ENCODE data around the gene FBLN2.

The FBLN2 gene

GRCh38 chr3:13545952-13546454 lies 2.9 kb upstream of the FBLN2 start:
- Histone ChIP-seq H3K27ac (ENCODE audit: low read depth, low read length) (peak overlapping the region; percentile 82), H3K9ac (ENCODE audit: low read length in 5 of 5) (peak overlapping the region in 1 of 5 donors; percentile 21), H3K4me1 (ENCODE audit: control insufficient read depth in 5 of 5, insufficient read depth in 5 of 5, low read length in 5 of 5) (peaks cover 9 to 70% (median 62%) of the 10 kb centered on the region in 5 donors), H3K27me3 (ENCODE audit: control insufficient read depth in 5 of 5, insufficient read depth in 4 of 5, low read length in 5 of 5) (peaks cover 0 to 12% (median 5%) of the 10 kb centered on the region in 5 donors), H3K36me3 (ENCODE audit: control insufficient read depth in 5 of 5, insufficient read depth in 5 of 5, low read length in 5 of 5) (no peaks in the 10 kb centered on the region), H3K9me3 (ENCODE audit: control insufficient read depth in 5 of 5, low read length in 5 of 5) (peaks cover 0 to 9% (median 4%) of the 10 kb centered on the region in 5 donors), H3K4me3 (ENCODE audit: low read depth in 1 of 5, low read length in 5 of 5) (no peak overlapping the region)

- peak overlapping the region; percentile 82 for H3K27ac ChIP-seq (ENCODE audit: low read depth, low read length)
- H3K9me3 ChIP-seq (ENCODE audit: control insufficient read depth in 5 of 5, low read length in 5 of 5): peaks cover 0 to 4% (median 4%) of the 10 kb centered on the region in 5 donors
- H3K4me3 ChIP-seq (ENCODE audit: low read depth in 1 of 5, low read length in 5 of 5): no peak overlapping the region
- peak overlapping the region in 1 of 5 donors; percentile 21 for H3K9ac ChIP-seq (ENCODE audit: low read length in 5 of 5)
- peaks cover 0 to 12% (median 5%) of the 10 kb centered on the region in 5 donors for H3K27me3 ChIP-seq (ENCODE audit: control insufficient read depth in 5 of 5, insufficient read depth in 4 of 5, low read length in 5 of 5)
- peaks cover 9 to 76% (median 68%) of the 10 kb centered on the region in 5 donors for H3K4me1 ChIP-seq (ENCODE audit: control insufficient read depth in 5 of 5, insufficient read depth in 5 of 5, low read length in 5 of 5)
- H3K36me3 ChIP-seq (ENCODE audit: control insufficient read depth in 5 of 5, insufficient read depth in 5 of 5, low read length in 5 of 5): no peaks in the 10 kb centered on the region
Measured at GRCh38 chr3:13546667-13547171, 2.2 kb upstream of the FBLN2 start.

- peak overlapping the region; percentile 82 for H3K27ac ChIP-seq (ENCODE audit: low read depth, low read length)
- peak overlapping the region in 2 of 5 donors; percentile 40 to 50 for H3K4me3 ChIP-seq (ENCODE audit: low read depth in 1 of 5, low read length in 5 of 5)
- H3K9me3 ChIP-seq (ENCODE audit: control insufficient read depth in 5 of 5, low read length in 5 of 5): no peaks in the 10 kb centered on the region
- peaks cover 9 to 87% (median 77%) of the 10 kb centered on the region in 5 donors for H3K4me1 ChIP-seq (ENCODE audit: control insufficient read depth in 5 of 5, insufficient read depth in 5 of 5, low read length in 5 of 5)
- peaks cover 0 to 12% (median 5%) of the 10 kb centered on the region in 5 donors for H3K27me3 ChIP-seq (ENCODE audit: control insufficient read depth in 5 of 5, insufficient read depth in 4 of 5, low read length in 5 of 5)
- H3K36me3 ChIP-seq (ENCODE audit: control insufficient read depth in 5 of 5, insufficient read depth in 5 of 5, low read length in 5 of 5): no peaks in the 10 kb centered on the region
- H3K9ac ChIP-seq (ENCODE audit: low read length in 5 of 5): peak overlapping the region in 3 of 5 donors; percentile 26 to 70 (median 47)
Measured at GRCh38 chr3:13547591-13548371, 1.1 kb upstream of the FBLN2 start.

GRCh38 chr3:13549623-13550422 lies 898 bp downstream of the FBLN2 start:
- peak overlapping the region; percentile 22 to 81 (median 39) for H3K9ac ChIP-seq (ENCODE audit: low read length in 5 of 5)
- peak overlapping the region; percentile 62 to 77 (median 62) for H3K4me3 ChIP-seq (ENCODE audit: low read depth in 1 of 5, low read length in 5 of 5)
- peaks cover 0 to 12% (median 0%) of the 10 kb centered on the region in 5 donors for H3K27me3 ChIP-seq (ENCODE audit: control insufficient read depth in 5 of 5, insufficient read depth in 4 of 5, low read length in 5 of 5)
- no peaks in the 10 kb centered on the region for H3K9me3 ChIP-seq (ENCODE audit: control insufficient read depth in 5 of 5, low read length in 5 of 5)
- peak overlapping the region; percentile 74 for H3K27ac ChIP-seq (ENCODE audit: low read depth, low read length)
- H3K36me3 ChIP-seq (ENCODE audit: control insufficient read depth in 5 of 5, insufficient read depth in 5 of 5, low read length in 5 of 5): no peaks in the 10 kb centered on the region
- H3K4me1 ChIP-seq (ENCODE audit: control insufficient read depth in 5 of 5, insufficient read depth in 5 of 5, low read length in 5 of 5): peaks cover 9 to 86% (median 78%) of the 10 kb centered on the region in 5 donors

- H3K27ac ChIP-seq (ENCODE audit: low read depth, low read length): peak overlapping the region; percentile 74
- H3K4me3 ChIP-seq (ENCODE audit: low read depth in 1 of 5, low read length in 5 of 5): peak overlapping the region; percentile 62 to 77 (median 62)
- H3K27me3 ChIP-seq (ENCODE audit: control insufficient read depth in 5 of 5, insufficient read depth in 4 of 5, low read length in 5 of 5): peaks cover 0 to 12% (median 0%) of the 10 kb centered on the region in 5 donors
- H3K36me3 ChIP-seq (ENCODE audit: control insufficient read depth in 5 of 5, insufficient read depth in 5 of 5, low read length in 5 of 5): no peaks in the 10 kb centered on the region
- peak overlapping the region; percentile 22 to 81 (median 39) for H3K9ac ChIP-seq (ENCODE audit: low read length in 5 of 5)
- no peaks in the 10 kb centered on the region for H3K9me3 ChIP-seq (ENCODE audit: control insufficient read depth in 5 of 5, low read length in 5 of 5)
- peaks cover 7 to 82% (median 73%) of the 10 kb centered on the region in 5 donors for H3K4me1 ChIP-seq (ENCODE audit: control insufficient read depth in 5 of 5, insufficient read depth in 5 of 5, low read length in 5 of 5)
Measured at GRCh38 chr3:13550423-13550690, 1.4 kb downstream of the FBLN2 start.

GRCh38 chr3:13550791-13551360 lies 2.0 kb downstream of the FBLN2 start:
- H3K27me3 ChIP-seq (ENCODE audit: control insufficient read depth in 5 of 5, insufficient read depth in 4 of 5, low read length in 5 of 5): peaks cover 0 to 12% (median 0%) of the 10 kb centered on the region in 5 donors
- H3K27ac ChIP-seq (ENCODE audit: low read depth, low read length): peak overlapping the region; percentile 74

GRCh38 chr3:13552857-13553652 lies 4.1 kb downstream of the FBLN2 start:
- Histone ChIP-seq H3K4me3 (ENCODE audit: low read depth in 1 of 5, low read length in 5 of 5) (peak overlapping the region; percentile 22 to 52 (median 23)), H3K4me1 (ENCODE audit: control insufficient read depth in 5 of 5, insufficient read depth in 5 of 5, low read length in 5 of 5) (peaks cover 7 to 84% (median 75%) of the 10 kb centered on the region in 5 donors), H3K9ac (ENCODE audit: low read length in 5 of 5) (peak overlapping the region in 1 of 5 donors; percentile 41), H3K27me3 (ENCODE audit: control insufficient read depth in 5 of 5, insufficient read depth in 4 of 5, low read length in 5 of 5) (peaks cover 0 to 7% (median 3%) of the 10 kb centered on the region in 5 donors), H3K9me3 (ENCODE audit: control insufficient read depth in 5 of 5, low read length in 5 of 5) (peaks cover 0 to 3% (median 0%) of the 10 kb centered on the region in 5 donors), H3K36me3 (ENCODE audit: control insufficient read depth in 5 of 5, insufficient read depth in 5 of 5, low read length in 5 of 5) (peaks cover 0 to 3% (median 0%) of the 10 kb centered on the region in 5 donors), H3K27ac (ENCODE audit: low read depth, low read length) (peak overlapping the region; percentile 60)

More at GRCh38 chr3:13550791-13551360, 2.0 kb downstream of the FBLN2 start:
- Histone ChIP-seq H3K4me1 (ENCODE audit: control insufficient read depth in 5 of 5, insufficient read depth in 5 of 5, low read length in 5 of 5) (peaks cover 7 to 84% (median 73%) of the 10 kb centered on the region in 5 donors), H3K9me3 (ENCODE audit: control insufficient read depth in 5 of 5, low read length in 5 of 5) (peaks cover 0 to 3% (median 0%) of the 10 kb centered on the region in 5 donors), H3K9ac (ENCODE audit: low read length in 5 of 5) (peak overlapping the region in 4 of 5 donors; percentile 18 to 39 (median 30)), H3K36me3 (ENCODE audit: control insufficient read depth in 5 of 5, insufficient read depth in 5 of 5, low read length in 5 of 5) (no peaks in the 10 kb centered on the region), H3K4me3 (ENCODE audit: low read depth in 1 of 5, low read length in 5 of 5) (peak overlapping the region; percentile 62 to 77 (median 62))

GRCh38 chr3:13553686-13554085 lies 4.8 kb downstream of the FBLN2 start:
- peaks cover 0 to 3% (median 0%) of the 10 kb centered on the region in 5 donors for H3K36me3 ChIP-seq (ENCODE audit: control insufficient read depth in 5 of 5, insufficient read depth in 5 of 5, low read length in 5 of 5)
- H3K4me1 ChIP-seq (ENCODE audit: control insufficient read depth in 5 of 5, insufficient read depth in 5 of 5, low read length in 5 of 5): peaks cover 7 to 77% (median 69%) of the 10 kb centered on the region in 5 donors
- H3K9ac ChIP-seq (ENCODE audit: low read length in 5 of 5): peak overlapping the region in 1 of 5 donors; percentile 14
- peak overlapping the region in 2 of 5 donors; percentile 22 to 52 for H3K4me3 ChIP-seq (ENCODE audit: low read depth in 1 of 5, low read length in 5 of 5)
- peak overlapping the region; percentile 60 for H3K27ac ChIP-seq (ENCODE audit: low read depth, low read length)
- peaks cover 0 to 3% (median 0%) of the 10 kb centered on the region in 5 donors for H3K9me3 ChIP-seq (ENCODE audit: control insufficient read depth in 5 of 5, low read length in 5 of 5)
- peaks cover 0 to 5% (median 2%) of the 10 kb centered on the region in 5 donors for H3K27me3 ChIP-seq (ENCODE audit: control insufficient read depth in 5 of 5, insufficient read depth in 4 of 5, low read length in 5 of 5)
